GM18502 (cell line): Measurements from ENCODE around the gene OGFOD1.

Experiments used
- ATAC-seq: cut with Tn5 transposase; IDR thresholded peaks from one replicate; pipeline ENCODE4 v1.9.1; 2021; ENCODE audit warnings: mild to moderate bottlenecking; ENCODE audit not compliant: unreplicated experiment, poor library complexity

OGFOD1 gene

GRCh38 chr16:56450986-56451752 is at the start of gene OGFOD1, which contains the start of gene NUDT21:
OGFOD1 (plus strand) TSS chr16:56451554; CDS start chr16:56451613, 59 bp downstream.
NUDT21 (minus strand) TSS chr16:56451332; CDS start chr16:56451202, 130 bp downstream.
- peak; percentile 96 for ATAC-seq

DNA sequence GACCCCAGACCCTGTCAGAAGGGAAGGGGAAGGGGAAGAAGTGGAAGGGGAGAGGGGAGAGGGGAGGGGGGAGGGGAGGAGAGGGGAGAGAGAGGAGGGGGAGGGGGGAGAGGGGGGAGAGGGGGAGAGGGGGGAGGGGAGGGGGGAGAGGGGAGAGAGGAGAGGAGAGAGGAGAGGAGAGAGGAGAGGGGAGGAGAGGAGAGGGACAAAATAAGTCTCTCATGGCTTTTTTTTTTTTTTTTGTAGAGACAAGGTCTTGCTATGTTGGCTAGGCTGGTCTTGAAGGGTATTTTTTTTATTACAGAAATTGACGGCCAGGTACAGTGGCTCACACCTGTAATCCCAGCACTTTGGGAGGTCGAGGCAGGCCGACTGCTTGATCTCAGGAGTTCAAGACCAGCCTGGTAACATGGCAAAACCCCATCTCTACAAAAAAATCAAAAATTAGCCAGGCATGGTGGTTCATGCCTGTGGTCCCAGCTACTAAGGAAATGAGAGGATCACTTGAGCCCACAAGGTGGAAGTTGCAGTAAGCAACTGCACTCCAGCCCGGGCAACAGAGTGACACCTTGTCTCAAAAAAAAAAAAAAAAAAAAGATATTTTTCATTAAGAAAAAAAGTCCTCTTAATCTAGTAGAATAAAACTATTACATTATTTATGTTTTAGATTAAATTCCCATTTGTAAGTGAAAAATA is 45.2 kb upstream of the OGFOD1 start:
- no peak for ATAC-seq

DNA sequence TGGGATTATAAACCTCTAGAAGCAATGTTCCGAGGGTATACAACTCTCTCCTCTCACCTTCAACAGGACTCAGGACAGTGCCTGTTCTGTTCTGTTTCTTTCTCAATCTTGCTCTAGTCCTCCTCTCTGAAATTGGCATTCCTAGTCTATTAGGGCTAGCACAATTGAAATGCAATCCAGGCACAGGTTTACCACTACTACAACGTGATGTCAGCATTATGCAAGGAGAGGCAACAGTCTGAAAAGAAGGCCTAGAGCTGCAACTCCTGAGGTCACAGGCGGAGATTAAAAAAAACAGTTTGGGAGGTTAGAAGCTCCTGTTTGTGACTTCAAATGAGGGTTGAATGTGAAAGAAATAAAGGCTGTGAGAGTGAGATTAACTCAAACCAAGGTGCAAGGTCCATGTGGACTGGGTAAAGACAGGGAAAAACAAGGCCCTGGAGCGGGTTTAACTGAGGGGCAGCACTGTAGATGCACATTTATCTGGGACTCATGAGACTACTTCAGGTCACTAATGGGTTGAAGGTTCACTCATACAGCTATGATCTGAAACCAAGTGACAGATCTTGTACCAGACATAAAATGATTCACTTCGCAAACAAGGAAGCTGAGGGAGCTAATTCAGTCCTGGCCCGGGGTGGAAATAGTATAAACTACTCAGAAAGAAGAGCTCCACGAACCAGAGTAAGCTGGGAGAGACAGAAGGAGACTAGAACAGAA is 42.8 kb upstream of the OGFOD1 start:
- ATAC-seq: no peak

GRCh38 chr16:56409195-56409594 is 42.2 kb upstream of the OGFOD1 start:
- ATAC-seq: no peak

- no peak for ATAC-seq
These were observed 40.2 kb upstream of the OGFOD1 start for GRCh38 chr16:56411123-56411522.

DNA sequence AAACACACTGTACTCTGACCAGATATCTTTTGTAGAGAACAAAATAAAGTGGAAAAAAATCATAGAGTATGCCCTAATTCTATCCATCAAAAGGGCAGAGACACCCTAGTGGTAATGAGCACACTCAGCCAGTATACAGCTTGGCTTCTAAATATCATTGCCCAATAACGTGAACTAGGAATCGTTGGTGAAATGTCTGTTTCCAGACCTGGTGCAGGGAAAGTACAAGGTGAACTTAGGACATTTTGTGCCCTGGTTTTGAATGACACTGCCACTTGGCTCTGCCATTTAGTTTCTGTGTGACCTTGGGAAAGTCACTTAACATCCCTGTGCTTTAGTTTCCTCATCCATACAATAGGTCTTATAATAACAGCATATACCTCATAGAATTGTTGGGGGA is 39.7 kb upstream of the OGFOD1 start:
- no peak for ATAC-seq

DNA sequence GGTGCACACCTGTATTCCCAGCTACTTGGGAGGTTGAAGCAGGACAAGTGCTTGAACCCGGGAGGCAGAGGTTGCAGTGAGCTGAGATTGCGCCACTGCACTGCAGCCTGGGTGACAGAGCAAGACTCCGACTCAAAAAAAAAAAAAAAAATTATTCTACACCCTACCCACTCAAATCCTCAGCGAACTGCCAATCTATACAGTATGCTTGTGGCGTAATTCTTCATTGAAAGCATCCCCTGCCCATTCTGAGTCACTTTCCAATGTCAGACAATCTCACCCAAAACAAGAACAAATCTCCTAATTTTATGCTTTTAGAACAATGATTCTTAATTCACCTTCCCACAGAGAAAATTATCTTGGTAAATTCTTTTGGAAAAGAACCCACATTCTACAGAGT is 38.0 kb upstream of the OGFOD1 start:
- ATAC-seq: no peak

GRCh38 chr16:56414366-56414765 is 37.0 kb upstream of the OGFOD1 start:
- ATAC-seq: no peak

DNA sequence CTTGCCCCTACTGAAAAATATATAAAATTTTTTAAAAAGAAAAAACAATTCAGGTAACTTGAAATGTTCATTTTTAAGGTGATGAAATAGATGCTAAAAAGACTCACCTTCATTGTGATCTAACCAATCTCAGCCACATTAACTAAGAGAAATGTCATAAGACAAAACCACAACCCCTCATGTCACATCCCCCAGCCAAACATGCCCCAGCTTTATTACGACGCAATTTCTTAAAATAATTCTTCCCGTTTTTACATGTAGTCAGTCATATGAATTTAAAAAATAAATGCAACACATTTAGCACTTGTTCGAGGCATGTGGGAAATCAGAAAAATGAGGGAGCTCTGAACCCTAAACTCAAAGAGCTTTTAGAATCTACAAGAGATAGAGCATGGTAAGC is 35.5 kb upstream of the OGFOD1 start:
- no peak for ATAC-seq

DNA sequence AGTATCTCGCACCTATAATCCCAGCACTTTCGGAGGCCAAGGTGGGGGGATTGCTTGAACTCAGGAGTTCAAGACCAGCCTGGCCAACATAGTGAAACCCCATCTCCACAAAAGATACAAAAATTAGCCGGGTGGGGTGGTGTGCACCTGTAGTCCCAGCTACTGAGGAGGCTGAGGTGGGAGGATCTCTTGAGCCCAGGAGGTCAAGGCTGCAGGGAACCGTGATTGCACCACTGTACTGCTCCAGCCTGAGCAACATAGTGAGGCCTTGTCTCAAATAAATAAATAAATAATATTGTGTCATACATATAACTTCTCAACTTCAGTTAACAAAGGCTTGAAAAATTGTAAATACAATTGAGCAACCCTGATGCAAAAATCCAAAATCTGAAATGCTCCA is 34.2 kb upstream of the OGFOD1 start:
- no peak for ATAC-seq

GRCh38 chr16:56419740-56420548 is 31.4 kb upstream of the OGFOD1 start:
- no peak for ATAC-seq

GRCh38 chr16:56420613-56421012 is 30.7 kb upstream of the OGFOD1 start:
- no peak for ATAC-seq

- ATAC-seq: no peak
These were observed 30.0 kb upstream of the OGFOD1 start for GRCh38 chr16:56421313-56421712.

DNA sequence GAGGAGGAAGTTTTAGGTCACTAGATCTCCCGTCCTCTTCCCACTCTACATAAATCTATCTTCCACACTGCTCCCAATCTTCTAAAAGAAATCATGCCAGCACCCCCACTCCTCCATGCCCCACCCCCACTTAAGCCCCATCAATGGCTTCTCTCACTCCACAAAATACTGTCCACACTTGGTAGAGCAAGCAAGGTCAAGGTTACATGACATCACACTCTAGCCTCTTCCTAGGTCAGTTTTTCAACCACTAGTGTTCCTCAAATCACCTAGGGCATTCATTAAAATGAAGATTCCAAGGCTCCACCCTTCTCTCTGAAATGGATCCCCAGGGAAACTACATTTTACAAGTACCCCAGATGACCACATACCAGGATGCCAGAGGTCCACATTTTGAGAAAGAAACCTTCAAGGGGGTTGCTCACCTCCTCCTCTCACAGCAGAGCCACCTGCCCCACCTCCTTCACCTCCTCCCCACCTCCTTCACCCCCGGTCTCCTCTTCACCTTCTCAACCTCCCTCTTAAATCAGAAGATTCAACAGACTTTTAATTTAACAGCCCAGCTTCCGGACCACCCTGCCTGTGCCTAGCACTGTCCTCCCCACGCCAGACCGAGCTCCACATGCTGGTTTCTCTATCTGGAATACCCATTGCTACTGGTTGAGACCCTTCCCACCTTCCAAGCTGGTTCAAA is 29.2 kb upstream of the OGFOD1 start:
- ATAC-seq: no peak

DNA sequence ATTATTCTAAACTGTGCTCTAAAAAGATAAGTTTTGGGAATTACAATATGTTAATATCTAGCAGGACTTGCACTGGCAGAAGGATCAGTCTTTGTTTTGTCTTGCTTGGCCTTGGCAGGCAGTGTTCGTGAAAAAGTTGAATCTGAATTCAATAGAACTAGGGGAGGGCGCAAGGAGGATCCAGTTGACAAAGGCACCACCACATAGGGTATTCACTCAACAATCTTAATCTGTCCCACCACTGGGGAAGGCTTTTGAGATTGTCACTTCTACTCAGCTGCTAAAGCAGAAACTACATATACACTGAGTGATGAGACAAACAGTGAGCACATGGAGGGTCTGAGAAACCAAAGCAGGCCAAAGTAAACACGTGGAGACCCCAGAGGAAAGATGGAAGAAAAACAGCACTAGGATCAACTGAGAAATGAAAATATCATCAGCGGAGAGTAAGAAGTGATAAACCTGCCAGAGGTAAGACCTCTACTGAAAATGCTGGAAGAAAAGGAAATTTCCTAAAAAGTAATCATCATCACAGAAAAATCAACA is 28.4 kb upstream of the OGFOD1 start:
- ATAC-seq: no peak

DNA sequence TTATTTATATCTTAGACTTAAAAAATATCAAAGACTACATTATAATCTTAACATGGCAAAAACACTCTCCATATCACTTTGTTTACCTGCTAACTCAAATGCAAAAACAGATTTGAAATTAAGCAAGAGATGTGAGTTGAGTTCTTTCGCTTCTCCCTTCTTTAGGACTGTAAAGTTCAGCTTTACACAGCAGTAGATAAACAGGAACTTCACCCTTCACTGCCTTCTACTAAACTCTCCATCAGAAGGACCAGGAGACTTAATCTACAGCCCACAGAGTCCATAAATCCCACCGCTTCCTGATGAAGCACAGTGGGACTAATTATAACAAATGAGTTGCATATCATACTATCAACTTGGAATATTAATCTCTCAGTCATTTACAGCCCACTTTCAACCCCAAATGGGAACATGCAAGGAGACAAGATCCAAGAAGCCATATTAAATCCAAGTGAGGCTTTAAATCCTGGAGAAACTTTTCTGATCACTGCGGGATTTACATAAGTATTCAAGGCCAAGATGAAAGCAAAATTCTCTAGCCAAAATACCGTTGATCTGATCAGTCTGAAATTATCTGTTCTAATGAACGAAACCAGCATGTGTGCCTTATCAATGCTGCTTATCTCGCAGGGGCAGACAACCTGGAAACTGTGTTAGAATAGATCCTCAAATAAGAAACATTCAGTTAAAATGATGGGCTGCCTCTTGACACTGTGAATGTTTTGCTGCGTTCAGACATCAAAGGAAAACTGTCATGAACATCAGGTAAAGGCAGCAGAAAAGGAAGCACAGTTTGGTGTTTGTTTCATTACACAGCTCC is 27.6 kb upstream of the OGFOD1 start:
- ATAC-seq: no peak

- ATAC-seq: no peak
These were observed 27.0 kb upstream of the OGFOD1 start for GRCh38 chr16:56424404-56424764.

GRCh38 chr16:56424791-56425438 is 26.4 kb upstream of the OGFOD1 start:
- ATAC-seq: peak; percentile 43
